Measurements from ENCODE around the gene CRCP.

GRCh38 chr7:66185680-66186187 lies 71.1 kb downstream of the CRCP start:
- TF ChIP-seq CTCF (IDR thresholded peaks at IDR 0.05), result no peak
- TF ChIP-seq POLR2A (IDR thresholded peaks at IDR 0.05), result no peak

All from testis (tissue), 2 donors.